Vagina (tissue), 2 donors: ENCODE results near the gene MCM5. TPM values are rescaled to one million over a fixed set of nuclear protein-coding genes. Genes with fewer than 3 reads are reported as not detected.
"Not testable (repeated sequence)": the region's sequence is repeated elsewhere in the genome, so short reads cannot be mapped to it uniquely, and the experiment has no call there.

Source experiments
- DNase-seq, 2 donors: peaks; one replicate each; pipeline ENCODE4 v3.0.0-alpha.2; 2017; ENCODE audit errors: extremely low spot score in 2 of 2
- H3K27ac ChIP-seq: fragments of 200-600 bp; sonication (generic); one replicate; pipeline ENCODE4 v1.5.1; 2019
- H3K27me3 ChIP-seq: fragments of 200-600 bp; sonication (generic); one replicate; pipeline ENCODE4 v1.5.1; 2019
- H3K36me3 ChIP-seq, 2 donors: fragments of 200-600 bp; sonication (generic); one replicate each; pipeline ENCODE4 v1.5.1; 2017 to 2019
- H3K4me1 ChIP-seq: fragments of 200-600 bp; sonication (generic); one replicate; pipeline ENCODE4 v1.5.1; 2019
- H3K4me3 ChIP-seq, 2 donors: fragments of 200-600 bp; sonication (generic); 1 replicate in 1 of 2; 2 replicates in 1 of 2; pipeline ENCODE4 v1.5.1; 2016 to 2019
- H3K9me3 ChIP-seq: fragments of 200-600 bp; sonication (generic); one replicate; pipeline ENCODE4 v1.5.1; 2019
- POLR2A ChIP-seq, 2 donors: fragments of 450-650 bp; IDR thresholded peaks; one replicate each; pipeline ENCODE4 v1.6.1; 2017; ENCODE audit warnings: antibody characterized with exemption in 2 of 2, mild to moderate bottlenecking in 2 of 2, moderate library complexity in 2 of 2
- POLR2AphosphoS5 ChIP-seq, 2 donors: sonication (generic); formaldehyde crosslinking; IDR thresholded peaks; one replicate each; pipeline ENCODE4 v1.9.0; 2017; ENCODE audit warnings: antibody characterized with exemption in 2 of 2, mild to moderate bottlenecking in 2 of 2, low read depth in 1 of 2; ENCODE audit not compliant: insufficient read depth in 1 of 2
- intact Hi-C: fragments of 100-400 bp; cut with DNase I; formaldehyde crosslinking; loops from one replicate; pipeline ENCODE4 v1.15.1; 2023
- total RNA-seq: library from RNA; depleted of rRNA; stranded (reverse); fragments of >200 nt; gene quantifications from one replicate; pipeline ENCODE4 v1.2.3, GENCODE V29; 2016
- TF ChIP-seq, protein P1 (sequence below), 3 experiments: fragments of 450-650 bp in 2 of 3; fragments of 200-600 bp in 1 of 3; sonication (generic) in 1 of 3; IDR thresholded peaks; one replicate each; pipeline ENCODE4 v1.5.1; 2017 to 2019; ENCODE audit warnings: antibody characterized with exemption in 3 of 3, mild to moderate bottlenecking in 2 of 3, moderate library complexity in 2 of 3

Gene MCM5
- total RNA-seq, 1 donor from 2014 or later, result 17.9 TPM

DNA sequence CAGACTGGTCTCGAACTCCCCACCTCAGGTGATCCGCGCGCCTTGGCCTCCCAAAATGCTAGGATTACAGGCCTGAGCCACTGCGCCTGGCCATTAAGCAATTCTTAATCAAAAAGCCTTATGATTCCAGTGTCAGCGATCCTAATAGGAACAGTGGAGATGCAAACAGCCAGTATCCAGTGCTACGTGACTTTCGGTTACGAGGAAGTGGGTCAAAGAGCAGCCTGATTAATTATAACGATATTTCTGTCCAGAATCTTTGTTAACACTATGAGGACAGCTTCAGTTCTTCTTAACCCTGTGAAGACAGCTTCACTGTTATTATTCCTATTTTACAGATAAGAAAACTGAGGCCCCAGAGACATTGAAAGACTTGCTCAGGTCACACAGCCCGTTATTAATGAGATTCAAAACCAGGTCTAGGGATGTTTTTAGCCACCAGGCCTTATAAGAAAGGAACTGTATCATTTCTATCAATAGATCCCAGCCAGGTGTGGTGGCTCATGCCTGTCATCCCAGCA, 36.3 kb upstream of the MCM5 start:
- Histone ChIP-seq H3K4me3 (no peak overlapping the region), H3K4me1 (no peaks in the 10 kb centered on the region), H3K9me3 (no peaks in the 10 kb centered on the region), H3K27ac (no peak overlapping the region), H3K27me3 (no peaks in the 10 kb centered on the region), H3K36me3 (no peaks in the 10 kb centered on the region)
- DNase-seq, result no peak
- no peak for TF ChIP-seq POLR2A (IDR thresholded peaks at IDR 0.05)
- TF ChIP-seq POLR2AphosphoS5 (IDR thresholded peaks at IDR 0.05; ENCODE audit: insufficient read depth in 1 of 2, low read depth in 1 of 2), result no peak
- TF ChIP-seq, protein P1, sequence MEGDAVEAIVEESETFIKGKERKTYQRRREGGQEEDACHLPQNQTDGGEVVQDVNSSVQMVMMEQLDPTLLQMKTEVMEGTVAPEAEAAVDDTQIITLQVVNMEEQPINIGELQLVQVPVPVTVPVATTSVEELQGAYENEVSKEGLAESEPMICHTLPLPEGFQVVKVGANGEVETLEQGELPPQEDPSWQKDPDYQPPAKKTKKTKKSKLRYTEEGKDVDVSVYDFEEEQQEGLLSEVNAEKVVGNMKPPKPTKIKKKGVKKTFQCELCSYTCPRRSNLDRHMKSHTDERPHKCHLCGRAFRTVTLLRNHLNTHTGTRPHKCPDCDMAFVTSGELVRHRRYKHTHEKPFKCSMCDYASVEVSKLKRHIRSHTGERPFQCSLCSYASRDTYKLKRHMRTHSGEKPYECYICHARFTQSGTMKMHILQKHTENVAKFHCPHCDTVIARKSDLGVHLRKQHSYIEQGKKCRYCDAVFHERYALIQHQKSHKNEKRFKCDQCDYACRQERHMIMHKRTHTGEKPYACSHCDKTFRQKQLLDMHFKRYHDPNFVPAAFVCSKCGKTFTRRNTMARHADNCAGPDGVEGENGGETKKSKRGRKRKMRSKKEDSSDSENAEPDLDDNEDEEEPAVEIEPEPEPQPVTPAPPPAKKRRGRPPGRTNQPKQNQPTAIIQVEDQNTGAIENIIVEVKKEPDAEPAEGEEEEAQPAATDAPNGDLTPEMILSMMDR (IDR thresholded peaks at IDR 0.05), result no peak
- intact Hi-C loops, result no loop called here

DNA sequence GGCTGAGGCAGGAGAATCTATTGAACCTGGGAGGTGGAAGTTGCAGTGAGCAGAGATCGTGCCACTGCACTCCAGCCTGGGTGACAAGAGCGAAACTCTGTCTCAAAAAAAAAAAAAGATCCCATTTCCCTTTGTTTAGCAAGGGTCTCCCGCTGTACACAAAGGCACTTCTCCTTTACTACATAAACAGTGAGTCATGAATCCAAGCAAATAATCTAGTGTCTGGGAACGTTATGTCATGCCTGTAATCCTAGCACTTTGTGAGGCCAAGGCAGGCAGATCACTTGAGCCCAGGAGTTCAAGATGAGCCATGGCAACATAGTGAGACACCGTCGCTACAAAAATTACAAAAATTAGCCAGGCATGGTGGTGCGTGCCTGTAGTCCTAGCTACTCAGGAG, 35.7 kb upstream of the MCM5 start:
- H3K4me3 ChIP-seq, H3K27me3 ChIP-seq, DNase-seq, H3K4me1 ChIP-seq, H3K36me3 ChIP-seq, H3K27ac ChIP-seq, H3K9me3 ChIP-seq, intact Hi-C loops: not testable (repeated sequence)

DNA sequence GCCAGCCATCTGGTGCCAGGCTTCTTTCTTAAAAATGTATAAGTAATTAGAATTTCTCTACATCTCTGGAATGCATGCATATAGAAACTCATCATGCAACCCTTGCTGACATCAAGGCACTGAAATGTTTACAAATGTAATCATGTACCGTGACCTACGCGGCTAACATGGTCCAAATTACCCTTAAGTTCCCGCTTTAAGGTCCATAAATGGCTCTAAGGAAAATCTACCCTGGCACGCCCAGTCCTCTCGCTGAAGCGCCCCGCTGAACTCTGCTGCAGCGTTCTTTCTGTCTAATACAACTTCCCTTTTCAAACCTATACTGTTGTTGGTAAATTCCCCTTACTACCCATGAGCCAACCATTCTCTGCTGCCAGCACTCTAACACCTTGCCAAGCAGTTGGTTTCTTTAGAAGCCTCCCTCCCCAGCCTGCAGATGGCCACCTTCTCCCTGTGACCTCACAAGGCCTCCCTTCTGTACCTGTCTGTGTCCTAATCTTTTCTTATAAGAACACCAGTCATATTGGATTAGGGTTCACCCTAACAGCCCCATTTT, 32.5 kb upstream of the MCM5 start:
- TF ChIP-seq POLR2AphosphoS5 (IDR thresholded peaks at IDR 0.05; ENCODE audit: insufficient read depth in 1 of 2, low read depth in 1 of 2) (no peak), POLR2A (IDR thresholded peaks at IDR 0.05) (no peak)
- no peaks in the 10 kb centered on the region for H3K36me3 ChIP-seq
- no peak for DNase-seq
- intact Hi-C loops, result no loop called here
- no peaks in the 10 kb centered on the region for H3K27me3 ChIP-seq
- no peak overlapping the region for H3K27ac ChIP-seq
- H3K4me1 ChIP-seq, result peaks cover 9% of the 10 kb centered on the region
- H3K9me3 ChIP-seq, result no peaks in the 10 kb centered on the region
- no peak overlapping the region for H3K4me3 ChIP-seq

DNA sequence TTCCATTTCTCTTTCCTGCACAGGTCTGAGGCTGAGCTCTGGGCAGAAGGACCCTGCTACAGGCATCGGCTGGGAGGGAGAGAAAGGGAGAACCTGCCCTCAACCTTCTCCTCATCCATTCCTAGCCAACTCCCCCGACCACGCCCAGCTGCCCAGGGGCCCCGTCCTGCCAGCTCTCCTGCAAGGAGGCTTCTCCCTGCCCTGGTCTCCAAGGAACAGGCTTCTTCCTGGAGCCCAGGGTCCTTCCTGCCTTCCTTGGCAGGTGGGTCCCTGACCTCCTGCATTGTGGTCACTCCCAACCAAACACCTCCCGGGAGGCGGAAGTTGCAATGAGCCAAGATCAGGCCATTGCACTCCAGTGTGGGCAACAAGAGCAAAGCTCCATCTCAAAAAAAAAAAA, 31.6 kb upstream of the MCM5 start:
- no peak overlapping the region for H3K4me3 ChIP-seq
- H3K27me3 ChIP-seq, result no peaks in the 10 kb centered on the region
- TF ChIP-seq, protein P1 (IDR thresholded peaks at IDR 0.05), result no peak
- no peak for TF ChIP-seq POLR2A (IDR thresholded peaks at IDR 0.05)
- TF ChIP-seq POLR2AphosphoS5 (IDR thresholded peaks at IDR 0.05; ENCODE audit: insufficient read depth in 1 of 2, low read depth in 1 of 2), result no peak
- H3K9me3 ChIP-seq, result no peaks in the 10 kb centered on the region
- no peak for DNase-seq
- intact Hi-C loops, result no loop called here
- no peaks in the 10 kb centered on the region for H3K36me3 ChIP-seq
- H3K4me1 ChIP-seq, result peaks cover 11% of the 10 kb centered on the region
- H3K27ac ChIP-seq, result no peak overlapping the region

DNA sequence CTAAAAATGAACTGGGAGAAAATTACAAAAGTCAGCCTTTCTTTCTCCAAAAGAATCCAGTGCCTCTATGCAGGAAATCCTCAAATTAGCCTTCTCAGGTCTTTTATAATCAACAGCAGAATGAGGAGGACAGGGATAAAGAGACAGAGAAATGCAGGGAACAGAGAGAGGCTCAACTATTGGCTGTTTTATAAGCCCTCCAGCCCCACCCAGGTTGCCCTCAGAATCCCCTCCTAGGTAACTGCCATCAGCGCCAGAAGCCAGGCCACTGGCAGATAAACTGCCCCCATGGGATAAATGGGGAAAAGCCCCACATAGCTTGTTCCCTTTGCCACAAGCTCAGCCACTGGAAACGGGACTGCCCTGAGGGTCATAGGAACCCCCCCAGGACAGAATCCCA, 29.9 kb upstream of the MCM5 start:
- DNase-seq, result no peak
- Histone ChIP-seq H3K36me3 (no peaks in the 10 kb centered on the region), H3K27ac (no peak overlapping the region), H3K27me3 (no peaks in the 10 kb centered on the region), H3K9me3 (no peaks in the 10 kb centered on the region), H3K4me3 (no peak overlapping the region), H3K4me1 (peaks cover 11% of the 10 kb centered on the region)
- TF ChIP-seq POLR2AphosphoS5 (IDR thresholded peaks at IDR 0.05; ENCODE audit: insufficient read depth in 1 of 2, low read depth in 1 of 2), result no peak
- no peak for TF ChIP-seq POLR2A (IDR thresholded peaks at IDR 0.05)
- TF ChIP-seq, protein P1 (IDR thresholded peaks at IDR 0.05), result no peak
- intact Hi-C loops, result no loop called here

DNA sequence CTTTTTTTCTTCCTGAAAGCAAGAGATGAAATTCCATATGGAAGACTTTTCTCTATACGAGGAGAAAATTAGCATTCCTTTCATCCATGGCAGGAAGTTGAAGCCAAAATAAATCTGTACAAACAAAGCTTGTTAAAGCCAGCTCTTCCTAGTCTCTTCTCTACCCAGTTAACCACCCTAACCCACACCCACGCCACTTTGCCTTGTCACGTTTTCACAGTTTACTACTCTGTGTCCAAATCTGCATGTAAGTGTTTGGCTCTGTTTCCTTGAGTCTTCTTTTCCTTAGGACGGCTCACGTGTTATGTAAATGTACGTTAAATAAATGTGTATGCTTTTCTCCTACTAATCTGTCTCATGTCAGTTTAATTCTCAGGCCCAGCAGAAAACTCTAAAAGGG, 26.2 kb upstream of the MCM5 start:
- Histone ChIP-seq H3K4me1 (peaks cover 30% of the 10 kb centered on the region), H3K27ac (no peak overlapping the region), H3K27me3 (no peaks in the 10 kb centered on the region), H3K9me3 (no peaks in the 10 kb centered on the region), H3K4me3 (no peak overlapping the region), H3K36me3 (no peaks in the 10 kb centered on the region)
- TF ChIP-seq POLR2AphosphoS5 (IDR thresholded peaks at IDR 0.05; ENCODE audit: insufficient read depth in 1 of 2, low read depth in 1 of 2) (no peak), POLR2A (IDR thresholded peaks at IDR 0.05) (no peak)
- TF ChIP-seq, protein P1 (IDR thresholded peaks at IDR 0.05), result no peak
- no peak for DNase-seq
- intact Hi-C loops, result no loop called here
